ENCODE results near the gene WFDC9.

DNA sequence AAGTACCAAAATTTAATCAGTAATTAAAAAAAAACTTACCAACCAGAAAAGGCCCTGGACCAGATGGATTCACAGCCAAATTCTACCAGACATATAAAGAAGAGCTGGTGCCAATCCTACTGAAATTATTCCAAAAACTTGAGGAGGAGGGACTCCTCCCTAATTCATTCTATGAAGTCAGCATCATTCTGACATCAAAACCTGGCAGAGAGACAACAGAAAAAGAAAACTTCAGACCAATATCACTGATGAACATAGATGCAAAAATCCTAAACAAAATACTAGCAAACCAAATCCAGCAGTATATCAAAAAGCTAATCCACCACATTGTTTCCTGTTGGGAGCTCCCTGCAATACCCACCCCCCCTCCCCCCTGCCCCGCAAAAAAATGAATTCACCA, 39.1 kb upstream of the WFDC9 start, which contains the start of gene WFDC11:
- TF ChIP-seq, protein P1, sequence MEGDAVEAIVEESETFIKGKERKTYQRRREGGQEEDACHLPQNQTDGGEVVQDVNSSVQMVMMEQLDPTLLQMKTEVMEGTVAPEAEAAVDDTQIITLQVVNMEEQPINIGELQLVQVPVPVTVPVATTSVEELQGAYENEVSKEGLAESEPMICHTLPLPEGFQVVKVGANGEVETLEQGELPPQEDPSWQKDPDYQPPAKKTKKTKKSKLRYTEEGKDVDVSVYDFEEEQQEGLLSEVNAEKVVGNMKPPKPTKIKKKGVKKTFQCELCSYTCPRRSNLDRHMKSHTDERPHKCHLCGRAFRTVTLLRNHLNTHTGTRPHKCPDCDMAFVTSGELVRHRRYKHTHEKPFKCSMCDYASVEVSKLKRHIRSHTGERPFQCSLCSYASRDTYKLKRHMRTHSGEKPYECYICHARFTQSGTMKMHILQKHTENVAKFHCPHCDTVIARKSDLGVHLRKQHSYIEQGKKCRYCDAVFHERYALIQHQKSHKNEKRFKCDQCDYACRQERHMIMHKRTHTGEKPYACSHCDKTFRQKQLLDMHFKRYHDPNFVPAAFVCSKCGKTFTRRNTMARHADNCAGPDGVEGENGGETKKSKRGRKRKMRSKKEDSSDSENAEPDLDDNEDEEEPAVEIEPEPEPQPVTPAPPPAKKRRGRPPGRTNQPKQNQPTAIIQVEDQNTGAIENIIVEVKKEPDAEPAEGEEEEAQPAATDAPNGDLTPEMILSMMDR (conservative IDR thresholded peaks at IDR 0.05; ENCODE audit: low read length): no peak
- no peak for TF ChIP-seq EZH2phosphoT487 (IDR thresholded peaks at IDR 0.05; ENCODE audit: borderline replicate concordance)
